Endodermal cell (in vitro differentiated cells): ENCODE measurements around the gene RASSF4. TPM values are rescaled to one million over a fixed set of nuclear protein-coding genes. Genes with fewer than 3 reads are reported as not detected.

Experiments used
- DNase-seq: peaks from one replicate; pipeline ENCODE4 v3.0.0-alpha.2; 2017
- H3K27ac ChIP-seq: 2 replicates; pipeline ENCODE4 v1.5.1; 2013; ENCODE audit warnings: mild to moderate bottlenecking, low read depth, low read length, moderate library complexity
- H3K27me3 ChIP-seq: 2 replicates; pipeline ENCODE4 v1.6.1; 2013; ENCODE audit warnings: mild to moderate bottlenecking, low read length, moderate library complexity; ENCODE audit not compliant: insufficient read depth, control insufficient read depth, poor library complexity, severe bottlenecking
- H3K36me3 ChIP-seq: 2 replicates; pipeline ENCODE4 v1.7.0; 2013; ENCODE audit warnings: mild to moderate bottlenecking, low read length, moderate library complexity; ENCODE audit not compliant: control insufficient read depth, insufficient read depth
- H3K4me1 ChIP-seq: one replicate; pipeline ENCODE4 v1.7.0; 2013; ENCODE audit warnings: low read length; ENCODE audit not compliant: control insufficient read depth, insufficient read depth
- H3K4me3 ChIP-seq: 2 replicates; pipeline ENCODE4 v1.5.1; 2013; ENCODE audit warnings: mild to moderate bottlenecking, low read length, moderate library complexity
- H3K9ac ChIP-seq: 2 replicates; pipeline ENCODE4 v1.6.1; 2013; ENCODE audit warnings: mild to moderate bottlenecking, low read length, moderate library complexity; ENCODE audit not compliant: poor library complexity, severe bottlenecking; ENCODE audit errors: extremely low read depth
- H3K9me3 ChIP-seq: 2 replicates; pipeline ENCODE4 v1.6.1; 2013; ENCODE audit warnings: mild to moderate bottlenecking, low read length, moderate library complexity; ENCODE audit not compliant: control insufficient read depth
- H3K27ac Mint-ChIP-seq: 2 replicates; pipeline ENCODE4 v1.8.0; 2020; ENCODE audit warnings: mixed read lengths
- H3K27me3 Mint-ChIP-seq: 2 replicates; pipeline ENCODE4 v1.8.0; 2021; ENCODE audit warnings: mild to moderate bottlenecking, mixed read lengths; ENCODE audit not compliant: insufficient read depth
- H3K36me3 Mint-ChIP-seq: 2 replicates; pipeline ENCODE4 v1.8.0; 2020; ENCODE audit warnings: low read depth, mixed read lengths
- H3K4me1 Mint-ChIP-seq: 2 replicates; pipeline ENCODE4 v1.8.0; 2020; ENCODE audit warnings: mixed read lengths
- H3K4me3 Mint-ChIP-seq: 2 replicates; pipeline ENCODE4 v1.8.0; 2020; ENCODE audit warnings: mild to moderate bottlenecking, moderate library complexity, mixed read lengths
- H3K9me3 Mint-ChIP-seq: 2 replicates; pipeline ENCODE4 v1.8.0; 2020; ENCODE audit warnings: mild to moderate bottlenecking, mixed read lengths
- WGBS, 2 experiments: methylation state at CpG; one replicate each; pipeline versions ENCODE4 v1.1.5 to v1.1.7; 2013; ENCODE audit warnings: missing lambda C conversion rate in 2 of 2, mixed read lengths in 1 of 2; ENCODE audit not compliant: insufficient coverage in 1 of 2, insufficient read length in 1 of 2; 5-methylcytosine and 5-hydroxymethylcytosine counted together
- total RNA-seq, 2 donors: library from RNA; stranded (reverse); fragmentation: NEBNext Ultra II Directional in 1 of 2; extraction: Animal tissue kit (Norgen Biotek cat#: 25700) in 1 of 2; gene quantifications; 2 replicates in 1 of 2; 3 replicates in 1 of 2; pipeline ENCODE4 v1.2.1, GENCODE V29; 2021
- TF ChIP-seq, protein P1 (sequence below): fragments of 200-600 bp; sonication (generic); conservative IDR thresholded peaks from 2 replicates; pipeline ENCODE4 v1.5.0; 2021; ENCODE audit warnings: antibody characterized with exemption, mild to moderate bottlenecking

The RASSF4 gene
- total RNA-seq, 2 donors from 2014 or later, result 5.2 to 14.1 TPM

GRCh38 chr10:44967616-44968015, 8.0 kb downstream of the RASSF4 start:
- Histone ChIP-seq H3K4me1 (peaks cover 9% of the 10 kb centered on the region), H3K9me3 (no peaks in the 10 kb centered on the region), H3K27ac (no peak overlapping the region), H3K4me3 (no peak overlapping the region), H3K27me3 (no peaks in the 10 kb centered on the region), H3K9ac (no peak overlapping the region), H3K36me3 (no peaks in the 10 kb centered on the region)
- H3K4me1 Mint-ChIP-seq, result peaks cover 26% of the 10 kb centered on the region
- DNase-seq, result peak; percentile 29
- H3K36me3 Mint-ChIP-seq, result peaks cover 3% of the 10 kb centered on the region
- H3K9me3 Mint-ChIP-seq, result no peaks in the 10 kb centered on the region
- H3K4me3 Mint-ChIP-seq, result no peak overlapping the region
- 84 to 100% methylated on average over 2 to 4 of the region's 4 CpGs for WGBS, 2 experiments
- TF ChIP-seq, protein P1, sequence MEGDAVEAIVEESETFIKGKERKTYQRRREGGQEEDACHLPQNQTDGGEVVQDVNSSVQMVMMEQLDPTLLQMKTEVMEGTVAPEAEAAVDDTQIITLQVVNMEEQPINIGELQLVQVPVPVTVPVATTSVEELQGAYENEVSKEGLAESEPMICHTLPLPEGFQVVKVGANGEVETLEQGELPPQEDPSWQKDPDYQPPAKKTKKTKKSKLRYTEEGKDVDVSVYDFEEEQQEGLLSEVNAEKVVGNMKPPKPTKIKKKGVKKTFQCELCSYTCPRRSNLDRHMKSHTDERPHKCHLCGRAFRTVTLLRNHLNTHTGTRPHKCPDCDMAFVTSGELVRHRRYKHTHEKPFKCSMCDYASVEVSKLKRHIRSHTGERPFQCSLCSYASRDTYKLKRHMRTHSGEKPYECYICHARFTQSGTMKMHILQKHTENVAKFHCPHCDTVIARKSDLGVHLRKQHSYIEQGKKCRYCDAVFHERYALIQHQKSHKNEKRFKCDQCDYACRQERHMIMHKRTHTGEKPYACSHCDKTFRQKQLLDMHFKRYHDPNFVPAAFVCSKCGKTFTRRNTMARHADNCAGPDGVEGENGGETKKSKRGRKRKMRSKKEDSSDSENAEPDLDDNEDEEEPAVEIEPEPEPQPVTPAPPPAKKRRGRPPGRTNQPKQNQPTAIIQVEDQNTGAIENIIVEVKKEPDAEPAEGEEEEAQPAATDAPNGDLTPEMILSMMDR, result no peak
- peaks cover 3% of the 10 kb centered on the region for H3K27me3 Mint-ChIP-seq
- H3K27ac Mint-ChIP-seq, result no peak overlapping the region

DNA sequence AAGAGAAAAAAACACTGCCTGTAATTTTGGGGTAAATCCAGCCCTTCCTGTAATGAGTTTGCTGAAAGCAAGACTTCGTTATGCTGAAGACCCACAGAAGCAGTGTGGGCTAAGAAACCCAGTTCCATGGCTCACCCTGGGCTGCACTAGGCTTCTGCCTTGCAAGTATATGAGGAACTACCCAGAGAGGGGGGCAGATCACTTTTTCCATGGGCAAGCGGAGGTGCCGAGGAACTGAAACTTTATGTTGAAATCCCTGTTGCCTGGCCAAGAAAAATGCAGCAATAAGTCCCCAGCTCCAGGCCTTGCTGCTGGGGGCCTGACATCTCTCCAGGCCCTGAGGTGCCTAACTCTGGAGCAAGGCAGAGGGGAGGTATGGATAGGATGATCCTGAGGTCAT, 8.5 kb downstream of the RASSF4 start:
- peaks cover 3% of the 10 kb centered on the region for H3K27me3 Mint-ChIP-seq
- 90 to 100% methylated on average over 1 to 3 of the region's 3 CpGs for WGBS, 2 experiments
- no peak for DNase-seq
- H3K9me3 Mint-ChIP-seq, result no peaks in the 10 kb centered on the region
- Histone ChIP-seq H3K4me3 (no peak overlapping the region), H3K36me3 (no peaks in the 10 kb centered on the region), H3K27ac (no peak overlapping the region), H3K4me1 (peaks cover 9% of the 10 kb centered on the region), H3K27me3 (no peaks in the 10 kb centered on the region), H3K9me3 (no peaks in the 10 kb centered on the region), H3K9ac (no peak overlapping the region)
- TF ChIP-seq, protein P1, result no peak
- peaks cover 3% of the 10 kb centered on the region for H3K36me3 Mint-ChIP-seq
- H3K27ac Mint-ChIP-seq, result no peak overlapping the region
- H3K4me3 Mint-ChIP-seq, result no peak overlapping the region
- peaks cover 27% of the 10 kb centered on the region for H3K4me1 Mint-ChIP-seq

DNA sequence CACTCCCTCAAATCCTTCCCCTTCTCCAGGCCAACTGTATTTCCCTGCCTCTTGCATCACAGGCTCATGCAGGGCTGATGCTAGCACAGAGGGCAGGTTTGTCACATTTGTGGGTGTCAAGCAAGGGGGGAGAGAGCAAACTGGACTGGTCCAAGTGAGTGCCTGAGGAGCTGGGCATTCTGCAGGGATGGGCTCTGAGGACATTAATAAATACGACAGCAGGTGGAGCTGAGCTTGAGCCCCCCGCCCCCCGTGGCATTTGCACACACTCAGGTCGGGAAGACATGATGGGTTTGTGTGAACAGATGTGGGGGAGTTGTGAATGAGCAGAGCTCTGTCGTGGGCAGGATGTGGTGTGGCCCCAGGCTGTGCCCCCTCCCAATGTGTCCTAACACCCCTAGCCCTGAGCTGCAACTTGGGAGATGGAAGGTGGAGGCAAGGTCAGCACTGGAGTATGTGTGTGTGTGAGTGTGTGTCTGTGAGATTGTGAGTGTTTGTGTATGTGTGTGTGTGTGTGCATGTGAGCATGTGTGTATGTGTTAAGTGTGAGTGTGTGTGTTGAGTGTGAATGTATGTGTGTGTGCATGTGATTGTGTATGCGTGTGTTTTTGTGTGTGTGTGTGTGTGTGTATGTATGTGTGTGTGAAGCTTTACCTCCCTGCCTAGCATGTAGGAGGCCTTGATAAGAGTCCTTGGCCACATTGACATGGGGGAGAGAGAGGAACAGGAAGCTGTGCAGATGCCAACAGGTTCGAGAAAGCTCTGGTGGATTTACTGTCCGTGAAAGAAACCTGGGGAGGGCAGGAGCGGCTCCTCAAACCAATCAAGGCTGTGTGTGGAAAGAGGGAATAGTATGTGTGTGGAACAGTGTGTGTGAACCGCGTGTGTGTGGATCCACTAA, 9.1 kb downstream of the RASSF4 start:
- no peak overlapping the region for H3K9ac ChIP-seq
- no peak overlapping the region for H3K27ac Mint-ChIP-seq
- DNase-seq, result no peak
- peaks cover 9% of the 10 kb centered on the region for H3K4me1 ChIP-seq
- H3K27me3 ChIP-seq, result no peaks in the 10 kb centered on the region
- H3K9me3 Mint-ChIP-seq, result no peaks in the 10 kb centered on the region
- H3K9me3 ChIP-seq, result no peaks in the 10 kb centered on the region
- no peak overlapping the region for H3K4me3 ChIP-seq
- WGBS, 2 experiments, result 88 to 91% methylated on average over 5 to 11 of the region's 11 CpGs
- peaks cover 29% of the 10 kb centered on the region for H3K4me1 Mint-ChIP-seq
- H3K36me3 ChIP-seq, result no peaks in the 10 kb centered on the region
- TF ChIP-seq, protein P1, result no peak
- H3K4me3 Mint-ChIP-seq, result no peak overlapping the region
- peaks cover 3% of the 10 kb centered on the region for H3K36me3 Mint-ChIP-seq
- peaks cover 3% of the 10 kb centered on the region for H3K27me3 Mint-ChIP-seq
- H3K27ac ChIP-seq, result no peak overlapping the region
